NCI-H82 treated with DMSO at 0.1 percent for 48 hours (cell line): ENCODE data around the gene MAP1LC3A.

ENCODE experiments used
- DNase-seq: peaks from one replicate; lab custom pipeline; 2025; ENCODE audit not compliant: unreplicated experiment; lab: John Stamatoyannopoulos, UW

MAP1LC3A gene

GRCh38 chr20:34528921-34529297, 29.6 kb upstream of the MAP1LC3A start:
- no peak for DNase-seq

- no peak for DNase-seq
These were observed 28.8 kb upstream of the MAP1LC3A start for GRCh38 chr20:34529742-34530141.

- no peak for DNase-seq
These were observed 28.2 kb upstream of the MAP1LC3A start for GRCh38 chr20:34530342-34530741.

- DNase-seq: no peak
These were observed 26.8 kb upstream of the MAP1LC3A start for GRCh38 chr20:34531608-34532265.

GRCh38 chr20:34532320-34532719, 26.2 kb upstream of the MAP1LC3A start:
- DNase-seq: no peak

GRCh38 chr20:34532756-34533155, 25.8 kb upstream of the MAP1LC3A start:
- no peak for DNase-seq

- DNase-seq: no peak
These were observed 23.9 kb upstream of the MAP1LC3A start for GRCh38 chr20:34534391-34535165.

- DNase-seq: no peak
These were observed 23.1 kb upstream of the MAP1LC3A start for GRCh38 chr20:34535301-34535840.

- DNase-seq: no peak
These were observed 22.7 kb upstream of the MAP1LC3A start for GRCh38 chr20:34535857-34536256.

GRCh38 chr20:34536798-34537394, 21.6 kb upstream of the MAP1LC3A start:
- DNase-seq: peak; percentile 11

GRCh38 chr20:34537651-34538050, 20.9 kb upstream of the MAP1LC3A start:
- DNase-seq: no peak

GRCh38 chr20:34538671-34539123, 19.8 kb upstream of the MAP1LC3A start:
- DNase-seq: peak; percentile 22

- DNase-seq: no peak
These were observed 18.8 kb upstream of the MAP1LC3A start for GRCh38 chr20:34539756-34540155.

- no peak for DNase-seq
These were observed 17.8 kb upstream of the MAP1LC3A start for GRCh38 chr20:34540596-34541263.

- no peak for DNase-seq
These were observed 17.1 kb upstream of the MAP1LC3A start for GRCh38 chr20:34541264-34541901.

GRCh38 chr20:34541917-34542316, 16.6 kb upstream of the MAP1LC3A start:
- DNase-seq: no peak

GRCh38 chr20:34542439-34542838, 16.1 kb upstream of the MAP1LC3A start:
- DNase-seq: no peak

- DNase-seq: no peak
These were observed 15.0 kb upstream of the MAP1LC3A start for GRCh38 chr20:34543463-34544056.

GRCh38 chr20:34544109-34544796, 14.3 kb upstream of the MAP1LC3A start:
- no peak for DNase-seq

GRCh38 chr20:34546751-34547181, 11.8 kb upstream of the MAP1LC3A start:
- peak; percentile 84 for DNase-seq
